HG03064 (cell line): Measurements from ENCODE around the gene GALNT2.

ENCODE experiments used
- ATAC-seq: cut with Tn5 transposase; IDR thresholded peaks from one replicate; pipeline ENCODE4 v1.9.1; 2021; ENCODE audit warnings: low read depth; ENCODE audit not compliant: unreplicated experiment

Gene GALNT2

GRCh38 chr1:230050973-230051735 is 15.9 kb upstream of the GALNT2 start:
- ATAC-seq, result no peak

- ATAC-seq, result no peak
Measured at GRCh38 chr1:230052018-230052417, 15.0 kb upstream of the GALNT2 start.

DNA sequence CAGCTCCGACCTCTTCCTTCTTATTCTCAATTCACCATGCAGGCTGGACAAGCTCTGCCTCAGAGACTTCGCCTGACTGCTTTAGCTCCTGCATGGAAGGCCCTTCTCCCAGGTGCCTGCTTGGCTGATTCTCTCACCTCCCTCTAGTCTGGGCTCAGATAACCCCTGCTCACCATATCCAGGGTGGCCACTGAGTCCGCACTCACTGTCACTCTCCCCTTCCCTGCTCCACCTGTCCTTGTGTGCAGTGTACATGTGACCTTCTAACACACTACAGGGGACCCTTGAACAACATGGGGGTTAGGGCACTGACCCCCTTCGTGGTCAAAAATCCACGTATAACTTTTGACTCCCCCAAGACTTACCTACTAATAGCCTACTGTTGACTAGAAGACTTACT is 14.4 kb upstream of the GALNT2 start:
- no peak for ATAC-seq

DNA sequence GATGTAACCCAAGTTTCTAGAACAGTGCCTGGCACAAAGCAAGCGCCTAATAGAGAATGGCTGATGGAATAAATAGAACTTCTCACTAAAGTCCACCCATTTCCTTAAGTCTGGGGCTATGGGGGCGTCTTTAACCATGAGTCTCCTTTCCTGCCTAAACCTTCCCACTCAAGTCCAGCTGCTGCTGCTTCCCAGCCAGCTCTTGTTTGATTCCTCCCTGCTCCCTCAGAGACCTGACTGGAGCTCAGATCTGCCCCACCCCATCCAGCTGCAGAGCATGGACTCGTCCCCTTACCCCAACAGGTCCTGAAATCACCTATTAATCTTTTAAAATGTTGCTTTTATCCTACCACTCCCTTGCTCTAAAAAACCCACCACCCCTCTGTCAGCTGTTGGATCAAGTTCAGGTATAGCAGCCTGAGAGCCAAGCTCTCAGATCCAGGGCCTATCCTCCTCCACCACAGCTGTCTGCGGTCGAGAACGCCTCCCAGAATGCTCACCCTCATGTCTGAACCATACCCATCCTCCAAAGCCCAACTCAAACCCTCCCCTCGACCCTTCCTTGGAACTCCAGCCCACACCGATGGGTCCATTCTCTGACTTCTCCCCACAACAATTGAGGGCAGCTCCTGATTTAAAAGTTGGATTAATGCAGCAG is 12.8 kb upstream of the GALNT2 start:
- no peak for ATAC-seq

DNA sequence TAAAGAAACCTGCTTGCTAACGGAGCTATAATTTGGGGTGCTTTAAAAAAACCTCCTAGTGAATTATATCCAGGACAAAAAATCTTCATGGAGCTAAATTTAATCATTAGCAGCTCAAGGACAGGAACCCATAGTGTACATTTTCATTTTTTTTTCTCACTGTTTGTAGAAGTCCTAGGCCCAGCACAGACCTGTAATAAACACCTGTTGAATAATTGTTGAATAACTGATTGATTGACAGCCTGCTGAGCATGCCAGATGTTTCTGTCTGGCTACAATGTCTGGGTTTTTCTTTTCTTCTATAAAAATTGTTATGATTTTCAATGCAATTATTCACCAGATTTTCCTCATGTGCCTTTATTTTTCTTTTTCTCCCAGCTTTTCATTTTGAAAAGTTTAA is 10.9 kb upstream of the GALNT2 start:
- no peak for ATAC-seq

GRCh38 chr1:230057100-230057499 is 9.9 kb upstream of the GALNT2 start:
- no peak for ATAC-seq

DNA sequence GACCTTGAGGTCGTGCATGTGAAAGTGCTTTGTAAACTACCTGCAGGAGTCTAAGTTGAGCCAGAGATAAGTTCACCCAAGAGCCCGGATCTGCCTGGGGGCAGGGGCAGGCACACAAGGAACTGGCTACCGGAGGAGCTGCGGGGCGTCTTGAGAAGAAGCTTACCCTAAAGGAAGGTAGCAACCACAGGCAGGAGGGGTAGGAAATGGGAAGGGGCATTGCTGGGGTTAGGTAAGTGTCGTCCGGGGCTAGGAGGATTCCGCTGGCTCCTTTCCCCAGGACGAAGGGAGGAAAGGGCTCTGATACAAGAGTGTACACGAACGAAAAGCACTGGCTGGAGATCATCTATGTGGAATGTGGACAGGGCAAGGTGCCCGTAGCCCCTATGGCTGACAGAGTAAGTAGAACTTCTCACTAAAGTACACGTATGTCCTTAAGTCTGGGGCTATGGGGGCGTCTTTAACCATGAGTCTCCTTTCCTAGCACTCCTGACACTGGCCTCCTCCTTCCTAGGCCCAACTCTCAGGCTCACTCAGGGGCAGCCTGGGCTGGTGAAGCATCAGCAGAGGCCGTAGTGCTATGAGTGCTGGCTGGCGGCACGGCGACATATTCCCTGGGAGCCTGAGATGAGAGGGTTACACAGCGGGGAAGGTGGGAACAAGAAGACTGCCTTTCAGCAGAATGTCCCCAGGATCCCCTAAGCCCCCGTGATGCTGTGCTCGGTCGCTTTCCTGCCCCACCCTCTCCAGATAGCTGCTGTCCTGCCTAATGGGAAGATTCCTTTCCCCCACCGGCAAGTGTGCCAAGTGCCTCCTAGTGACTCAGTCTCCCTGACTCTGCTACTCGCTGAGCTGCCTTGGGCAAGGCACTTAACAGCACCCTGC is 9.1 kb upstream of the GALNT2 start:
- no peak for ATAC-seq

GRCh38 chr1:230058626-230059025 is 8.4 kb upstream of the GALNT2 start:
- ATAC-seq, result no peak

- ATAC-seq, result no peak
Measured at GRCh38 chr1:230061801-230062200, 5.2 kb upstream of the GALNT2 start.

DNA sequence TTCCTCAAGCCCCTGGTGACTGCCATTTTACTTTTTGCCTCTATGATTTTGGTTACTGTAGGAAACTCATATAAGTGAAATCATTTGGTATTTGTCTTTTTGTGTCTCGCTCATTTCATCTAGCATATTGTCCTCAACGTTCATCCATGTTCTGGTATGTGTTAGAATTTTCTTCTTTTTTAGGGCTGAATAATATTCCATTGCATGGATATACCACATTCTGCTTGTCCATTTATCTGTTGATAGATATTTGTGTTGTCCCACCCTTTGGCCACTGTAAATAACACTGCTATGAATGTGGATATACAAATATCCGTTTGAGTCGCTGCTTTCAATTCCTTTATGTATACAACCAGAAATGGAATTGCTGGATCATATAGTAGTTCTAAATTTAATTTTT is 4.5 kb upstream of the GALNT2 start:
- no peak for ATAC-seq

- ATAC-seq, result no peak
Measured at GRCh38 chr1:230064283-230064682, 2.8 kb upstream of the GALNT2 start.

DNA sequence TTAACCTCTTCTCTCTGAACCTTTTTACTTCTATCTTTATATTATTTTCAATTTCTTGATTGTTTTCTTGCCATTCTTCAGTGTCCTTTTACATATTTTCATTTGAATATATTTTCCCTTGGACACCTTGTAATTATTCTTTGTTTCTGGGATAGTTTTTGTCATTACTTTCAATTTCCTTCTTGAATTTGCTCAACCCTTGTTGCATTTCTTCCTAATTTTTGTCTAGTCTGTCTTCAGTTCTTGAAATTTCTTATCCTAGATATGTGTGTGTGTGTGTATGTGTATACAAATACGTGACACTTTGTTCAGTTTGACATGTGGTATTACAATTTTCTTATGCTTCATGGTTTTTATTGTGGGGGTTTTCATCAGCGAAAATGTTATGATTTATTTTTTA is 1.9 kb upstream of the GALNT2 start:
- ATAC-seq, result no peak

- ATAC-seq, result no peak
Measured at GRCh38 chr1:230065571-230065970, 1.5 kb upstream of the GALNT2 start.

- ATAC-seq, result no peak
Measured at GRCh38 chr1:230066031-230066430, 1.0 kb upstream of the GALNT2 start.

- peak; percentile 18 for ATAC-seq
Measured at GRCh38 chr1:230067419-230067870, 407 bp downstream of the GALNT2 start.

DNA sequence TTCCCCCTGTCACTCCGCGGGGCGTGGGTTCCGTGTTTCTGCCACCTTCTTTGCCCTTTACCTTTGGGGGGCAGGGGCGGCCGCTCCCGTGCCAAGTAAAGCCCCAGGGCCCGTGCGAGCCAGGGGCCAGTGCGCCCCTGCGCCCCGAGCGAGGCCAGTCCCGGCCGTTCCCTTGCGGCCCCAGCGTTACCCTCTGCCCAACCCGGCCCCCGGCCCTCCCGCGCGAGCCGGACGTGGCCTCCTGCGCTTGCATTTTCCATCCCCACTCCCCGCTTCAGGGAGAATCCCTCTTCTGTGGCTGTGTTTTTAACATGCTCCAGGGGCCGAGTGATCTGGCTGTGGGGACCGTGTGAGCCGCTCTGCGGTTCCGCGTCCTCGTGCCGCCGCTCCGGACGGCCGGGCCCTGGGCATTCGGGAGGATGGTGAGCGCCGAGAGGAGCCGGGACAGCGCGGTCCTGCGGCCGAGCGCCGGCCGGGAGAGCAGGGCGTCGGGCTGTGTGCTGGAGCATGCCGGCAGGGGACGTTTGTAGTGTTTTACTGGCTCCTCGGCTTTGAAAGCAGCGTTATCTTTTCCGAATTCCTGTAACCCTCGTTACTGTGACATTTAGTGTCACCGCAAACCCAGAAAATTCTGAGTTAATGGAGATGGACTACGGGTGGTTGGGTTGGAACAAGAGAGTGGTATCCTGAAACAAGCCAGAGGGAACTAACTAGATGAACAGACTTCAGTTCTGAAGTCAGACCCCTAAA is 1.0 kb downstream of the GALNT2 start:
- ATAC-seq, result no peak

GRCh38 chr1:230068621-230068873 is 1.5 kb downstream of the GALNT2 start:
- no peak for ATAC-seq

- ATAC-seq, result no peak
Measured at GRCh38 chr1:230068952-230069684, 2.1 kb downstream of the GALNT2 start.

DNA sequence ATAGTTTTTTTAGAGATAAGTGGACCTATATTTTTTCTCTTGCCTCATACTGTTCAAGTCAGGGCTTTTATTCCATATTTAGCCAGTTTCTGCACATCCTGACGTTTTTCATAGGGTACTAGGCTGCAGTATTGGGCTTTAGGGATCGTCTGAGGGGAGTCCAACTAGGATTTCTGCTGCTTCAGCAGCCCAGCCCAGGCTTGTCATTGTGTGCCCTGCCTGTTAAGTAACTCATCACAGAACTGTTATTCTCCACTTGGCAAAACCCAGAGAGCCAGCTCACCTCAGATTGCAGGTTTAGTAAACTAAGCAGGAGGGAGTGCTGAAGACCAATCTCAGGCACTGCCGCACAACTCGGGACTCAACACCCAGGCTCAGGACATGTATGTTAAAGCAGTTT is 2.8 kb downstream of the GALNT2 start:
- ATAC-seq, result no peak
